ENCODE measurements around the gene SLC43A2. TPM values are rescaled to one million over a fixed set of nuclear protein-coding genes. Genes with fewer than 3 reads are reported as not detected.

SLC43A2 gene
- total and polyA plus RNA-seq, 2 of the 13 experiments (the other 11 are each of a cell fraction or from before 2014, with no cell fraction given): 7.3 to 20.0 TPM

- TF ChIP-seq FOSL2 (CRISPR knock-in tag; IDR thresholded peaks at IDR 0.05) (0 out of 2 replicates have a peak, but pooled peaks have one; percentile 9), AFF4 (CRISPR knock-in tag; IDR thresholded peaks at IDR 0.05) (no peak), ZNF143 (CRISPR knock-in tag; IDR thresholded peaks at IDR 0.05) (no peak), MLLT10 (CRISPR knock-in tag; IDR thresholded peaks at IDR 0.05) (no peak), AGO2 (optimal IDR thresholded peaks at IDR 0.05; ENCODE audit: low read depth, low read length) (no peak), CHD2 (IDR thresholded peaks at IDR 0.05; ENCODE audit: low read depth, low read length) (no peak), TFDP1 (CRISPR knock-in tag; IDR thresholded peaks at IDR 0.05; ENCODE audit: borderline replicate concordance) (peak; percentile 58; the same call in 1 of the 2 replicates), SIX4 (CRISPR knock-in tag; IDR thresholded peaks at IDR 0.05) (no peak), KDM6A (CRISPR knock-in tag; IDR thresholded peaks at IDR 0.05; ENCODE audit: low read depth) (peak; percentile 23; the same call in 1 of the 2 replicates), NFE2 (CRISPR knock-in tag; IDR thresholded peaks at IDR 0.05) (no peak), ZNF331 (CRISPR knock-in tag; IDR thresholded peaks at IDR 0.05) (peak; percentile 58; the same call in 1 of the 2 replicates), DRAP1 (CRISPR knock-in tag; IDR thresholded peaks at IDR 0.05) (0 out of 2 replicates have a peak, but pooled peaks have one; percentile 32), ZNF296 (CRISPR knock-in tag; conservative IDR thresholded peaks at IDR 0.05) (no peak), ZBTB20 (CRISPR knock-in tag; IDR thresholded peaks at IDR 0.05; ENCODE audit: borderline replicate concordance, low read depth) (peak; percentile 26; the same call in 1 of the 2 replicates), HOMEZ (CRISPR knock-in tag; IDR thresholded peaks at IDR 0.05; ENCODE audit: low read depth) (no peak), ATF2 (CRISPR knock-in tag; IDR thresholded peaks at IDR 0.05) (no peak), MXD4 (CRISPR knock-in tag; IDR thresholded peaks at IDR 0.05) (no peak), RAD21 (CRISPR knock-in tag; IDR thresholded peaks at IDR 0.05) (no peak), ZNF75D (CRISPR knock-in tag; IDR thresholded peaks at IDR 0.05; ENCODE audit: borderline replicate concordance) (no peak), ZNF160 (CRISPR knock-in tag; IDR thresholded peaks at IDR 0.05) (no peak), ZFY (CRISPR knock-in tag; IDR thresholded peaks at IDR 0.05) (no peak; the same call in 1 of the 2 replicates)
- TF ChIP-seq, protein P1, sequence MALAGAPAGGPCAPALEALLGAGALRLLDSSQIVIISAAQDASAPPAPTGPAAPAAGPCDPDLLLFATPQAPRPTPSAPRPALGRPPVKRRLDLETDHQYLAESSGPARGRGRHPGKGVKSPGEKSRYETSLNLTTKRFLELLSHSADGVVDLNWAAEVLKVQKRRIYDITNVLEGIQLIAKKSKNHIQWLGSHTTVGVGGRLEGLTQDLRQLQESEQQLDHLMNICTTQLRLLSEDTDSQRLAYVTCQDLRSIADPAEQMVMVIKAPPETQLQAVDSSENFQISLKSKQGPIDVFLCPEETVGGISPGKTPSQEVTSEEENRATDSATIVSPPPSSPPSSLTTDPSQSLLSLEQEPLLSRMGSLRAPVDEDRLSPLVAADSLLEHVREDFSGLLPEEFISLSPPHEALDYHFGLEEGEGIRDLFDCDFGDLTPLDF (CRISPR knock-in tag; IDR thresholded peaks at IDR 0.05): no peak
These were observed 22.2 kb downstream of the SLC43A2 start (continued) for GRCh38 chr17:1606352-1606985.

Measured in HepG2 (cell line).